ENCODE data around the gene KCNIP4. TPM values are rescaled to one million over a fixed set of nuclear protein-coding genes. Genes with fewer than 3 reads are reported as not detected.
A peak's percentile ranks its signal among the peaks of the same experiment; 100 is the strongest.

KCNIP4 gene
- total RNA-seq, 1 donor from 2014 or later, result 0.59 TPM

- Histone ChIP-seq H2AFZ (ENCODE audit: low read depth, low read length) (no peak overlapping the region), H4K20me1 (ENCODE audit: insufficient read depth, low read length) (no peaks in the 10 kb centered on the region), H3K36me3 (ENCODE audit: insufficient read depth, low read length) (no peaks in the 10 kb centered on the region), H3K4me3 (ENCODE audit: insufficient read depth, low read depth, low read length) (no peak overlapping the region), H3K4me1 (ENCODE audit: insufficient read depth, low read length) (no peaks in the 10 kb centered on the region), H3K4me2 (ENCODE audit: low read length) (no peak overlapping the region), H3K79me2 (ENCODE audit: insufficient read depth, low read length) (no peaks in the 10 kb centered on the region), H3K27me3 (ENCODE audit: insufficient read depth, low read length) (no peaks in the 10 kb centered on the region), H3K9me3 (ENCODE audit: insufficient read depth, low read depth, low read length) (no peaks in the 10 kb centered on the region), H3K27ac (ENCODE audit: low read depth, low read length) (no peak overlapping the region), H3K9ac (ENCODE audit: low read length) (no peak overlapping the region)
- no peaks in the 10 kb centered on the region for H3K9me3 Mint-ChIP-seq (ENCODE audit: unreplicated experiment)
- H3K27me3 Mint-ChIP-seq (ENCODE audit: low read depth, unreplicated experiment), result peaks cover 1% of the 10 kb centered on the region
- no peak overlapping the region for H3K4me3 Mint-ChIP-seq (ENCODE audit: unreplicated experiment)
- DNase-seq (ENCODE audit: low read depth) (no peak), FAIRE-seq (no peak)
- TF ChIP-seq CTCF (IDR thresholded peaks at IDR 0.05; ENCODE audit: insufficient read depth, low read depth, low read length), result peak; percentile 19
- TF ChIP-seq EZH2 (IDR thresholded peaks at IDR 0.05; ENCODE audit: insufficient read depth, low read length), result no peak
- no peak overlapping the region for H3K27ac Mint-ChIP-seq (ENCODE audit: unreplicated experiment)
- no peaks in the 10 kb centered on the region for H3K4me1 Mint-ChIP-seq (ENCODE audit: low read depth, unreplicated experiment)
- H3K36me3 Mint-ChIP-seq (ENCODE audit: low read depth, unreplicated experiment), result no peaks in the 10 kb centered on the region
These were observed 441.1 kb downstream of the KCNIP4 start for GRCh38 chr4:21507439-21507838.

GRCh38 chr4:21490682-21491081 is 457.9 kb downstream of the KCNIP4 start:
- Histone ChIP-seq H4K20me1 (ENCODE audit: insufficient read depth, low read length) (no peaks in the 10 kb centered on the region), H3K27me3 (ENCODE audit: insufficient read depth, low read length) (no peaks in the 10 kb centered on the region), H3K4me3 (ENCODE audit: insufficient read depth, low read depth, low read length) (no peak overlapping the region), H3K4me2 (ENCODE audit: low read length) (no peak overlapping the region), H3K9me3 (ENCODE audit: insufficient read depth, low read depth, low read length) (peaks cover 3% of the 10 kb centered on the region), H2AFZ (ENCODE audit: low read depth, low read length) (no peak overlapping the region), H3K36me3 (ENCODE audit: insufficient read depth, low read length) (no peaks in the 10 kb centered on the region), H3K4me1 (ENCODE audit: insufficient read depth, low read length) (no peaks in the 10 kb centered on the region), H3K27ac (ENCODE audit: low read depth, low read length) (no peak overlapping the region), H3K9ac (ENCODE audit: low read length) (no peak overlapping the region), H3K79me2 (ENCODE audit: insufficient read depth, low read length) (no peaks in the 10 kb centered on the region)
- TF ChIP-seq EZH2 (IDR thresholded peaks at IDR 0.05; ENCODE audit: insufficient read depth, low read length), result no peak
- TF ChIP-seq CTCF (IDR thresholded peaks at IDR 0.05; ENCODE audit: insufficient read depth, low read depth, low read length), result no peak
- Mint-ChIP-seq H3K9me3 (ENCODE audit: unreplicated experiment) (no peaks in the 10 kb centered on the region), H3K27ac (ENCODE audit: unreplicated experiment) (no peak overlapping the region), H3K36me3 (ENCODE audit: low read depth, unreplicated experiment) (no peaks in the 10 kb centered on the region), H3K4me3 (ENCODE audit: unreplicated experiment) (no peak overlapping the region), H3K4me1 (ENCODE audit: low read depth, unreplicated experiment) (peaks cover 6% of the 10 kb centered on the region), H3K27me3 (ENCODE audit: low read depth, unreplicated experiment) (no peaks in the 10 kb centered on the region)
- no peak for FAIRE-seq
- no peak for DNase-seq (ENCODE audit: low read depth)

- no peaks in the 10 kb centered on the region for H3K27me3 Mint-ChIP-seq (ENCODE audit: low read depth, unreplicated experiment)
- DNase-seq (ENCODE audit: low read depth) (no peak), FAIRE-seq (no peak)
- Histone ChIP-seq H3K79me2 (ENCODE audit: insufficient read depth, low read length) (no peaks in the 10 kb centered on the region), H3K4me3 (ENCODE audit: insufficient read depth, low read depth, low read length) (no peak overlapping the region), H3K4me2 (ENCODE audit: low read length) (no peak overlapping the region), H3K9me3 (ENCODE audit: insufficient read depth, low read depth, low read length) (no peaks in the 10 kb centered on the region), H3K9ac (ENCODE audit: low read length) (no peak overlapping the region), H3K36me3 (ENCODE audit: insufficient read depth, low read length) (no peaks in the 10 kb centered on the region), H3K4me1 (ENCODE audit: insufficient read depth, low read length) (no peaks in the 10 kb centered on the region), H3K27ac (ENCODE audit: low read depth, low read length) (no peak overlapping the region), H4K20me1 (ENCODE audit: insufficient read depth, low read length) (no peaks in the 10 kb centered on the region), H2AFZ (ENCODE audit: low read depth, low read length) (no peak overlapping the region), H3K27me3 (ENCODE audit: insufficient read depth, low read length) (no peaks in the 10 kb centered on the region)
- H3K27ac Mint-ChIP-seq (ENCODE audit: unreplicated experiment), result no peak overlapping the region
- no peak overlapping the region for H3K4me3 Mint-ChIP-seq (ENCODE audit: unreplicated experiment)
- H3K4me1 Mint-ChIP-seq (ENCODE audit: low read depth, unreplicated experiment), result no peaks in the 10 kb centered on the region
- H3K36me3 Mint-ChIP-seq (ENCODE audit: low read depth, unreplicated experiment), result no peaks in the 10 kb centered on the region
- TF ChIP-seq CTCF (IDR thresholded peaks at IDR 0.05; ENCODE audit: insufficient read depth, low read depth, low read length), result no peak
- TF ChIP-seq EZH2 (IDR thresholded peaks at IDR 0.05; ENCODE audit: insufficient read depth, low read length), result no peak
- H3K9me3 Mint-ChIP-seq (ENCODE audit: unreplicated experiment), result no peaks in the 10 kb centered on the region
These were observed 471.8 kb downstream of the KCNIP4 start for GRCh38 chr4:21476757-21477156.
